Measurements from ENCODE around the gene KCNH8.
"Not testable (repeated sequence)": the region's sequence is repeated elsewhere in the genome, so short reads cannot be mapped to it uniquely, and the experiment has no call there.

KCNH8 gene

GRCh38 chr3:19171794-19172193 lies 23.5 kb downstream of the KCNH8 start:
- DNase-seq: no peak

GRCh38 chr3:19173945-19174344 lies 25.6 kb downstream of the KCNH8 start:
- DNase-seq: no peak

- no peak for DNase-seq
These were observed 35.3 kb downstream of the KCNH8 start for GRCh38 chr3:19183584-19183983.

DNA sequence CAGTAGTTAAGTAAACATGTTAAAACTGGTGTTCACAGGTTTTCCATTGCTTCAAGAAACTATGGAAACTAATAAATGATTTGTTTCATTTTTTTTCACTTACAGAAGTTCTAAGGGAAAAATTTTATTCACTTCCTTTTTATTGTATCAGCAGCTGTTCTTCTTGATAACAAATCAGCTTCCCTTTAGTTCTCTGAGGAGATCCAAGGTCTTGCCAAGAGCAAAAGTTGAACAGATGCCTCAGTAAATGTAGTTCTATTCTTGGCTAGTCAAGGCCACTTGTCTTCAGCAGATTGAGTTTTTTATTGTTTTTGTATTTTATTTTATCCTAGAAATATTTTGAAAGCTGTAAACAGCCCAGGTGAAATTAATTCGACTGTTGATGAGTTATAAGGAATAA lies 41.8 kb downstream of the KCNH8 start:
- no peak for DNase-seq

DNA sequence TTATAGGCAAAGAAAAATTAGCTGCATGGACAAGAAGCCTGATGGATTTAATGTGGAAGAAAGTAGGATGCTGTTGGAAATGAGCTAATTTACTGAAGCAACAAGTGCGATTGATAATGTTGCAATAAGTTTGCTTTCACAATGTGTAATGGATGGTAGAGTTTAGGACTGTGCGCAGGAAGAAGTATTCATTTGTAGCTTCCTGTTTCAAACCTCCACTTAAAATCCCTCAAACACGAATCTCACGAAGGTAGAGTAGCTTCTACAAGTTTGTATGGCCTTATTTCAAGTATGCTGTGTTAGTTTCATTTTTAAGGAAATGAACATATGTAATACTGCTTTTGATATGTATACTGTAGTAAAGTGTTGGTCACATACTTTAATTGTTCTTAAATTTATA lies 42.3 kb downstream of the KCNH8 start:
- DNase-seq: no peak

DNA sequence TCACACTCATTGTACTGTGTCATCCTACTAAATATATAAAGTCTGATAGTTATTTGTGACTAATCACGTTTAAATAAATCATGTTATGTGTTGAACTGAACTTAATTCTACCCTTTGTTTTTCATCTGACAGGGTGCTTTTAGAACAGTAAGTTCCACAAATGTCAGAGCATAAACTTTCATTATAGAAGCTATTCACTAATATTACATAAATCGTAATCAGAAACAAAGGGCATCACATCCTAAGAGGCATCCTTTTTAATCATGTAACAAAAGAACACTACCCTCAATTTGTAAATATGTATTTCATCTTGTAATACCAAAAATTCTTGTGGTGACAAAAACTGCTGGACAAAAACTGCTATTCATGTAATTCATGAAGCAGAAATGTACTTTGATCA lies 50.8 kb downstream of the KCNH8 start:
- no peak for DNase-seq

GRCh38 chr3:19202303-19202702 lies 54.0 kb downstream of the KCNH8 start:
- peak in 36 of 56 donors; percentile 5 to 80 (median 40) for DNase-seq

- peak in 2 of 56 donors; percentile 1 to 6 for DNase-seq
These were observed 54.4 kb downstream of the KCNH8 start for GRCh38 chr3:19202754-19203153.

GRCh38 chr3:19206540-19206939 lies 58.2 kb downstream of the KCNH8 start:
- no peak for DNase-seq

DNA sequence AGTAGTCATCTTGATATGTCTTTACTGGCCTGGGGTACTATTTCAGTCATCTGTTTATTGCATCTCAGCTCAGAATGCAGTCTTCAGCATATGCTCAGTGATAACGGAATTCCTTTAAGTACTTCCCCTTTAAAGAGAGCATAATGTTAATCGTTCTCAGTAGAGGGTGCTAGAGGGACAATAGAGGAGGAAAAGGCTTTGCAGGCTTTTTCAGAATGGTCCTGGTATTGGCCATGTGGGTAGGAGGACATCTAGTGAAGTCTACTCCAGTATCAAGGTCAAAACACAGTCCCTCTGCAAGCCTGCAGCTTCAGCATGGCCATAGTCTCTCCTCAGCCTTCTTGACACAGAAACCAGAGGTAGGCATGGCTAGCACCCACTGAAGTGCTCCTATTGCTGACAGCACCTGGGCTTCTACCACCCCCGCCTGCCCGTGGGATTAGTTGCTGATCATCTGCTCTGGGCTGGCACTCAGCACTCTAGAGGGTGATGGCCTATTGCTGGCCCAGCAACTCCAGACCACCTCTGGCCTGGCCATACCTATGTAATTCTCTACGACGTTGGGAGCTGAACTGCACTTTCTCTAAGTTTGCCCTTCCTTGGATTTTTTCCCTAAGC lies 65.4 kb downstream of the KCNH8 start:
- peak in 2 of 56 donors; percentile 1 to 3 for DNase-seq

GRCh38 chr3:19215427-19215826 lies 67.1 kb downstream of the KCNH8 start:
- DNase-seq: no peak

GRCh38 chr3:19216669-19217337 lies 68.5 kb downstream of the KCNH8 start:
- DNase-seq: no peak

GRCh38 chr3:19220311-19220710 lies 72.0 kb downstream of the KCNH8 start:
- no peak for DNase-seq

DNA sequence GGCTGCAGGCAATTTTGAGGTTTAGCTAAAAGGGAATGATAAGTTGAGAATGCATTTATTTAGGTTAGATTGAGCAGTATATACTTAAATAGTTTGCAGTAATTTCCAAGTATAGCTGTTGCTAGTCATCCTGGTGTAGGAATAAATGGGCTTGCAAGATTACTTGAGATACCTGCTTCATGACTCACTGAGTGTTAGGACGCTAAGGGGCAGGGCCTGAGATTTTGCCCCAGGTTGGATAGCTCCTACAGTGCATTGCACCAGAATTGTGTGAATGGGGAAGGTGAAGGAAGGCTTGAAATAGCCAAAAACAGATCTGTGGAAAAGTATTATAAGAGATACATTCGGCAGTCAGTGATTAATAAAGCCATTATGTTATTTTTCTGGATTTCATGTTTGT lies 72.8 kb downstream of the KCNH8 start:
- no peak for DNase-seq

GRCh38 chr3:19226479-19226878 lies 78.2 kb downstream of the KCNH8 start:
- no peak for DNase-seq

- no peak for DNase-seq
These were observed 79.9 kb downstream of the KCNH8 start for GRCh38 chr3:19228167-19228566.

DNA sequence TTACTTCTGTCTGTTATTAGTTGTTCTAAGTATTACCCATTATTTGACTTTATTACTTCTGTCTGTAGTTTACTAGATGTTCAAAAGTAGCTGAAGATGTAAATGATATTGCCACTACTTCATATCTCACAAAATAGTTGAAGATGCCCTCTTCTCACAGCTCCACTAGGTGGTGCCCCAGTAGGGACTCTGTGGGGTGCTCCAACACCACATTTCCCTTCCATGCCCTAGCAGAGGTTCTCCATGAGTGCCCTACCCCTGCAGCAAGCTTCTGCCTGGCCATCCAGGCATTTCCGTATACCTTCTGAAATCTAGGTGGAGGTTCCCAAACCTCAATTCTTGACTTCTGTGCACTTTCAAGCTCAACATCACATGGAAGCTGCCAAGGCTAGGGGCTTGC lies 80.8 kb downstream of the KCNH8 start:
- DNase-seq: no peak

DNA sequence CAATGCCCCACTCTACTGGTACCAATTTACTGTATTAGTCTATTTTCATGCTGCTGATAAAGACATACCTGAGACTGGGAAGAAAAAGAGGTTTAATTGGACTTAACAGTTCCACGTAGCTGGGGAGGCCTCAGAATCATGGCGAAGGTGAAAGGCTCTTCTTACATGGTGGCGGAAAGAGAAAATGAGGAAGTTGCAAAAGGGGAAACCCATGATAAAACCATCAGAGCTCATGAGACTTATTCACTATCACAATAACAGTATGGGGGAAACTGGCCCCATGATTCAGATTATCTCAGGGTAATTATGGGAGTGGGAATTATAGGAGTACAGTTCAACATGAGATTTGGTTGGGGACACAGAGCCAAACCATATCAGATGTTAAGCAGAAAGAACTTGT lies 81.6 kb downstream of the KCNH8 start:
- not testable (repeated sequence) for DNase-seq

GRCh38 chr3:19231792-19232461 lies 83.6 kb downstream of the KCNH8 start:
- DNase-seq: no peak

- DNase-seq: no peak
These were observed 84.3 kb downstream of the KCNH8 start for GRCh38 chr3:19232566-19232965.

GRCh38 chr3:19233882-19234784 lies 85.8 kb downstream of the KCNH8 start:
- not testable (repeated sequence) for DNase-seq

DNA sequence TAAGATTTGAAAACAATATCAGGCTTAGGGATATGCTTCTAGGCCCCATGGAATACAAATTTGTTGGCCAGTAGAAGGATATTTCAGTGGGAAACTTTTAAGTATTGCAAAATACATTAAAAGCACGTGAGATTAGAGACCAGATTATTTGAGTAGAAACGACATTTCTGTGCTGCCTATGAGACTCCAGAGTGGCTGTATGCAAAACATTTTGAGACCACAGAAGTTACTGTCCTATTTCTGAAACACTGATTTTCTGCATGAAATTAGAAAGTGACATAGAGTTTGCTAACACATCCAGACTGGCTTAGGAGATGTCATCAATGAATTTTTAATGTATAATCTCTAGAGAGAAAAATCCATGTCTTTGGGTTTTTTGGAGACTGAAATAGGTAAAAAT lies 99.8 kb downstream of the KCNH8 start:
- no peak for DNase-seq

Data from amygdala (tissue), 56 donors.